Activated gamma-delta T cell (primary cell): ENCODE measurements around the gene SORCS2.

ENCODE experiments used
- DNase-seq: peaks from one replicate; lab custom pipeline; 2025; lab: John Stamatoyannopoulos, UW
- total RNA-seq, 2 donors: gene quantifications; one replicate each; lab custom pipeline; 2026; lab: John Stamatoyannopoulos, UW

Gene SORCS2
- total RNA-seq, result 0 to 0.13 reads per million in 2 donors

DNA sequence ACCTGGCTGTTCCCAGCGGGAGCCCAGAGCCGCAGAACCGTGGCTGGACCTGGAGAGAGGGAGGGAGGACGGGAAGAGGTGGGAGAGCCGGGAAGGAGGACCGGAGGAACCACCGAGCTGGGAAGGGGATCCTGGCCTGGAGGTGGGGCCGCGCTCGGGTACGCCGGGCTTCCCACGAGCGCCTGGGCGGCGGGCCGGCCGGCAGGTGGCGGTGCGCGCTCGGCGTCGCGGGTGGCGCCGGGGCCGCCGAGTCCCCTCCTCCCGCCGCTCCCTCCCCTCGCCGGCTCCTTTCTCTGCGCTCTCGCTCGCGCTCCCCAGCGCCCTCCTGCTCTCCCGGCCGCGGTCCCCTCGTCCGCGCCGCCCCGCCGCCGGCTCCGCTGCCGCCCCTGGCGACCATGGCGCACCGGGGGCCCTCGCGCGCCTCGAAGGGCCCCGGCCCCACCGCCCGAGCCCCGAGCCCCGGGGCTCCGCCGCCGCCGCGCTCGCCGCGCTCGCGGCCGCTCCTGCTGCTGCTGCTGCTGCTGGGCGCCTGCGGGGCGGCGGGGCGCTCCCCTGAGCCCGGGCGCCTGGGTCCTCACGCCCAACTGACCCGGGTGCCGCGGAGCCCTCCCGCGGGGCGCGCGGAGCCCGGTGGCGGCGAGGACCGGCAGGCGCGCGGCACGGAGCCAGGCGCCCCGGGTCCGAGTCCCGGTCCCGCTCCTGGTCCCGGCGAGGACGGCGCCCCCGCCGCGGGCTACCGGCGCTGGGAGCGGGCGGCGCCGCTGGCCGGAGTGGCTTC is at the start of gene SORCS2:
Gene SORCS2, plus strand, starts transcription at position 287 of the 778 bp plus-strand sequence.
- peak; percentile 20 for DNase-seq

GRCh38 chr4:7144374-7145290 is 47.7 kb upstream of the SORCS2 start:
- no peak for DNase-seq

GRCh38 chr4:7145291-7145934 is 46.9 kb upstream of the SORCS2 start:
- DNase-seq, result no peak

DNA sequence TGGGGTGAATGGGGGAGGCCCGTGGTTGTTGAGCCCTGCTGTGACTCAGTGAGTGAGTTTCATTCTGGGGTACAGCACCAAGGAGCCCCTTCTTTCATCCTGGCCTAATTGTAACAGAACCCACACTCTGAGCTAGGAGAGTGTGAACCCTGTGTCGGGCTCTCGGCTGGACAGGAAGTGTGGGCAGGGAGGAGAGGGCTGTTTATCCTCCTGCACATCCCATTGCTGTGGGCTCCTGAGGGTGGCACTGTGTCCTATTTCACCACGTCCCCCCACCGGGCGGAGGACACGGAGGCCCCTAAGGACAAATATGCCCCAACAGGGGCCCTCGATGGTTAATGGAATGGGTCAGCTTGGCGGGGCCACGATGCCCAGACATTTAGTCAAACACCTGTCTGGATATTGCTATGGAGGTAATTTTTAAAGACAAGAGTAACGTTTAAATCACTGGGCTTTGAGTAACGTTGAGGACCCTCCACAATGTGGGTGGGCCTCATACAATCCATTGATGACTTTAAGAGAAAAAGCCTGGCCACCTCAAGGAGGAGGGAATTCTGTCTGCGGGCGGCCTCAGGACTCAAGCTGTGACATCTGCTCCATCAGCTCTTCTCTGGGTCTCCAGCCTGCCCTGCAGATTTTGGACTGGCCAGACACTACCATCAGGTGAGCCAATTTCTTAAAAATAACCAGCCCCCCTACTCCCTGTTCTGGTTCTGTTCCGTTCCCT is 46.1 kb upstream of the SORCS2 start:
- no peak for DNase-seq

DNA sequence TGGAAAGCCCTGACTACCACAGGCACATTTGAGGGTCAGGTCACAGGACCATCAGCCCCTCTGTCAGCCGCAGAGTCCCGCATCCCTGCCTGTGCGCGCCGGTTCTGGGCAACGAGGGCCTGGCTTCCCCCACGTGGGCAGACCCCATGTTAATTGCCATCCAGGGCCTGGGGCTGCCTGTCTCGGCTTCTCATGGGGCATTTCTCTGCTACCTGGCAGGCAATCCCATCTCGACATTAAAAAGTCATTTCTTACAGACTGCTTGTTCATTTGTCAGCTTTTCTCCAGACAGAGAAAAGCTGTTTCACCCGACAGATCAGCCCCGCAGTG is 45.6 kb upstream of the SORCS2 start:
- no peak for DNase-seq

GRCh38 chr4:7147261-7147660 is 45.1 kb upstream of the SORCS2 start:
- no peak for DNase-seq

DNA sequence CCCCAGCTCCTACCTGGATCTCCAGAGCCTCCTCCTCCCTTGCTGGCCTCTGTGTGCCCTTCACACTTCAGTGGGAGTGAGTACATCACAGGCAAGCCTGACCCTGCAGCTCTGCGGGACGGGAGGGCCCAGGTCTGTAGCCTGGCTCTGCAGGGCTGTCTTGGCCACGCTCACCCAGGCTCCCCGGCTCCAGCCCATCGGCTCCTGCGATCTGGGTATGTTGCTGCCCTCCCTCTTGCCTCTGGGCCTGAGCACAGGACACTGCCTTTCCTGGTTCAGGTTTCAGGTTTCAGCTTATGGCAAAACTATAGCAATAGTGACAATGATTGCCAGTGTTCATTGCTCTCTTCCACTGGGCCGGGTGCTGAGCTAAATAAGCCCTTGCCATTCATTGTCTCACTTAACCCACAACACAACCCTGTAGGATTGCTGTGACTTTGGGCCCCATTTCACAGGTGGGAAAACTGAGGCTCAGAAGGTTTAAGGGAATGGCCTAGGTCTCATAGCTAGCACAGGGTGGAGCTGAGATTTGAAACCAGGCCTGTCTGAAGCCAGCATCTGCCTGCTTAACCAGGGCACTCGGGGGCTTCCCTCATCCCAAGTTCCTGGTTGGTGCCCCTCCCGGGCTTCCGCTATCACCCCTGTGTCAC is 44.6 kb upstream of the SORCS2 start:
- no peak for DNase-seq

DNA sequence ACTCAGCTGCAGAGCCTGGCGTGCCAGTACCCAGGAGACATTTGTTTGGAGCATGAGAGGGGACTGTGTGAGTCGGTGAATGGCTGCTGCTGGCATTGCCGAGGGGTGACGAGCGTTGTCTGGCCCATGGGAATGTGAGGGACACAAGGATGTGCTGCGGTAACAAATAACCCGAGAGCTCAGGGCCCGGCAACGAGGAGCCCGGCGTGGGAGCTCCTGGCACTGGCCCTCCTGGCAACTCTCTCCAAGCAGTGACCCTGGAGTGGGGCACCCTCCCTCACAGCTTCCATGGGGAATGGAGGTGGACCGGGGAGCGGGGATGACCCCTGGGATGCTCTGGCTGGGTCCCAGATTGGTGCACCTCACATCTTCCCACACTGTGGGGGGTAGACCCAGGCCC is 44.0 kb upstream of the SORCS2 start:
- no peak for DNase-seq

DNA sequence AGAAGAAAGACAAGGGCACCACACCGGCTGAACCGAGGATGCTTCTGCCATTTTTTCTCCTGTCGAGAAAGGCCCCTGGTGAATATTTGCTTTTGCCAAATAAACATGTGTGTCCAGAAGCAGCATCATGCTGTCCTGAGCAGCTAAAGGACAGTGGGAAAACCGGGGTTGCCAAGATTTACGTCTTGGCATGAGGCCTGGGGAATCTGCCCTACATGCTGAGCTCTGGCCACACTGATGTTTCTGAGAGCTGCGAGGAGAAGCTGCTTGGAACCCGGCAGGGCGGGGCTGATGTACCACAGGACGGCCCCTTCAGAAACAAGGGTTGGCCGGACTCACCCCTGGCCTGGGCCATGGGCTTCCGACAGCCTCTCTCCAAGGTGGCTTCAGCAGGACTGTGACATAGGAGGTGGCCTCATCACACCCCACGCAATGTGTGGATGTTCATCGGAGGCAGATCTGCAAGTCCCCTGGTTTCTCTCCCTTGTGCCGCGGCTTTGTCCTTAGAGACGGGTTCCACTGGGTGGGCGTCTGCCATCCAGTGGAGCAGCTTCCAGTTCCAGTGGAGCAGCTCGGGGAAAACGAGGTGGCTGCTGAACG is 42.2 kb upstream of the SORCS2 start:
- no peak for DNase-seq

- no peak for DNase-seq
Measured at GRCh38 chr4:7151668-7152227, 40.6 kb upstream of the SORCS2 start.

GRCh38 chr4:7153711-7154110 is 38.6 kb upstream of the SORCS2 start:
- DNase-seq, result no peak

DNA sequence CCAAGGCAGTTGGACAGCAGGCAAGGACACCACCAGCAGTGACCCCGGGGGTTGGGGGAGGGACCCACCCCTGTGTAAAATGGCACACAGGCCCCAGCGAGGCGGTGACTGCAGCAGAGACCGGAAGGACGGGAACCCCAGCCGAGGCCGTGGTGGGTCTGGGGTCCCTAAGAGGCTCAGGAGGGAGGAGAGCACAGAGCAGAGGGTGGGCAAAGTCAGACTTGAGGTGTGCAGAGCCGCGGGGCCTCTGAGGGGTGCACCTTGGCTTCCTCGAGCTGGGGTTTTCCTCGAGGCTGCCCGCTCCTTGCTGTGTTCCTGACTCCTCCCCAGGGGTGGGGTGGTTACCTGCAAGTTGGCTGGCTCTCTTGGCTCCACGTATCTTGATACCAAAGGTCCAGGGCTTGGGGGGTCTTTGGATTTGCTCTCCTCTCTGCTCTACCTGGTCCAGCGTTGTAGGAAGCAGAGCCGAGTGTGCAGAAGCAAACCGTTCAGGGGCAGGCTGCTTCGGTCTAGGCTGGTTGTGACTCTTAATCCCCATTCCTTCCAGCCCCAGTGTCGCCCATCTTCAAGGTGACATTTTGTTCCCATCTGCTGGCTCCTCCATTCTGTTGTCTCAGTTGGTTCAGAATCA is 37.9 kb upstream of the SORCS2 start:
- DNase-seq, result no peak

GRCh38 chr4:7155590-7156071 is 36.7 kb upstream of the SORCS2 start:
- no peak for DNase-seq

- DNase-seq, result no peak
Measured at GRCh38 chr4:7156328-7156727, 36.0 kb upstream of the SORCS2 start.

DNA sequence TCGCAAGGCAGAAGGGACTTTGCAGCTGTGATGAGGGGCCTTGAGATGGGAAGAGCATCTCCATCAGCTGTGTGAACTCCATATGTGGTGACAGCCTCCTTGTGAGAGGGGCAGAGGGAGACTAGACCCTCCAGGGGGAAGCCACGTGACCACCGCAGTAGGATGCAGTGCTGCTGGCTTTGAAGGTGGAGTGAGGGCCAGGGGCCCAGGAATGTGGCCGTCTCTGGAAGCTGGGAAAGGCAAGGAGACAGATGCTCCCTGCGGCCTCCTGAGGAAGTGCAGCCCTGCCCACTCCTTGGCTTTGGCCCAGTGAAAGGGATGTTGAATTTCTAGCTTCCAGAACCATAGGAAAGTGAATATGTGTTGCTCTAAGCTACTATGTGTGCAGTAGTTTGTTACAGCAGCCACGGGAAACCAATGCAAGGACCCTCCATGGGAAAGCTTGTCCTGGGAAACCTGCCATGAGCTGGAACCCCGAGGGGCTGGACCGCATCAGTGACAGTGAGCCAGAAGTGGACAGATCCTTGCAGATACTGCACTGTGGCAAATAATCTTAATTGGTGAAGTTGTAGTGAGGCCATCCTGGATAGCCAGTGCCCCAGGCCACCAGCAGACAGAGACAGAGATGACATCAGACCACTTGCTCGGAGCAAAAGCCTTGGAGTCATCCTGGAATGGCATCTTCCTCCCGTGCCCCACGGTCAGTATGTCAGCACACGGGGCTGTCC is 35.4 kb upstream of the SORCS2 start:
- no peak for DNase-seq

DNA sequence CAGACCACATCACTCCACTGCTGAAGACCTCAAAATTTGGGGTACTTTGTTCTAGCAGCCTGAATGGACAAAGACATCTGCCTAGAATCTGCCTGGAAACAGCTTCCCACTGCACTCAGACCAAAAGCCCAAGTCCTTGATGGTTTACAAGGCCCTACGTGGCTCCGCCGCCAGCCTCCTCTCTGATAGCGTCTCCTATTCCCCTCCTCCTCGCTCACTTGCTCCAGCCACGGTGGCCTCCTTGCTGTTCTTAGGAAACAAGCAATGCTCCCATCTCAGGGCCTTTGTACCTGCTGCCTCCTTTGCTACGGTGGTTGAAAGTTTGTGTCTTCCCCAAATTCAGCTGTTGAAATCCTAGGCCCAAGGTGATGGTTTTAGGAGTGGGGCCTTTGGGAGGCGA is 34.7 kb upstream of the SORCS2 start:
- no peak for DNase-seq

DNA sequence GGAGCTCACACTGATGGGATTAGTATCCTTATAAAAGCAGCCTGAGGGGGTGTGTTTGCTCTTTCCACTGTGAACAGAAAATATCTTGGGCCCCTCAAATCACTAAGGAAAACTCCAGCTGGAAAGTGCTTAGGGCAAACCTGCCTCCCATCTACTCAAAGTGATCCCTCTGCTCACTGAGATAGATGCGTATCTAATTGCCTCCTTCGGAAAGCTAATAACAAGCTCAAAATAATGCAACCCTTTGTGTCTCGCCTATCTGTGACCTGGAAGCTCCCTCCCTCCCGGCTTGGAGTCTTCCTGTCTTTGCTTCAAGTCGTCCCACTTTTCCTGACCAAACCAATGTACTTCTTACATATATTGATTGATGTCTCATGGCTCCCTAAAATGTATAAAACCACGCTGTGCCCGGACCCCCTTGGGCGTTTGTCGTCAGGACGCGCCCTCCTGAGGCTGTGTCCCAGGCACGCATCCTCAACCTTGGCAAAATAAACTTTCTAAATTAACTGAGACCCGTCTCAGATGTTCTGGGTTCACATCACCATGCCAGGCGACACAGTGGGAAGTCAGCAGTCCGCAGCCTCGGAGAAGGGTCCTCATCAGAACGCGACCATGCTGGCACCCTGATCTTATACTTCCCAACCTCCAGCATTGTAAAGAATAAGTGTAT is 34.1 kb upstream of the SORCS2 start:
- DNase-seq, result no peak

DNA sequence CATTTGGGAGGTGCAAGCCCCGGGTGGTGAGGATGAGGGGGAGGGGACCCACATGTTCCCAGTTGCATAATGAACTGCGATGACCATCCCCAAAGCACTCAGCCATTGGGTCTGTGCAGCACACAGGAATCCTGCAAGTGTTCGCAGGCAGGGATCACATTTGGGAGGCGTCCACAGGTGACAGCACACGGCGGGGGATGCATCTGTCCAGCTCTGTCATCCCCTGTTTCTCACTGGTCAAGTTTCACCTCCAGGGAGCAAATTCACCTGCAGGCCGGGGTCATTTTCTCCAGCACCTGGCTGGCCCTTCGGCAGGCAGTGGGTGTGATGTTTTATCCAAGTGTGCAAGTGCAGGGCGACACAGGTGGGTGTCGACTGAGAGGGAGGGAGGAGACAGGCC is 33.3 kb upstream of the SORCS2 start:
- no peak for DNase-seq

GRCh38 chr4:7159923-7160322 is 32.4 kb upstream of the SORCS2 start:
- DNase-seq, result no peak
